ENCODE data around the gene MRGPRG. TPM values are rescaled to one million over a fixed set of nuclear protein-coding genes. Genes with fewer than 3 reads are reported as not detected.
A peak's percentile ranks its signal among the peaks of the same experiment; 100 is the strongest.

The MRGPRG gene
- total and polyA plus RNA-seq, 2 of the 8 experiments (the other 6 are each of a cell fraction or from before 2014, with no cell fraction given), result not detected

- Histone ChIP-seq H2AFZ (ENCODE audit: low read length) (no peak overlapping the region), H3K18ac (ENCODE audit: extremely low read depth, low read length) (peak overlapping the region; percentile 9; the same call in 1 of the 2 replicates), H4K20me1 (replicated peaks in 1 of 2; ENCODE audit: control insufficient read depth in 1 of 2, insufficient read depth in 2 of 2, low read length in 2 of 2) (no peaks in the 10 kb centered on the region), H3K4ac (replicated peaks; ENCODE audit: insufficient read length, low read depth, low read length) (no peak overlapping the region), H3K23me2 (ENCODE audit: low read depth, low read length) (no peaks in the 10 kb centered on the region), H2BK120ac (replicated peaks; ENCODE audit: low read depth, low read length) (no peak overlapping the region), H3K36me3 (ENCODE audit: control insufficient read depth in 2 of 4, insufficient read depth in 4 of 4, low read length in 3 of 4) (no peaks in the 10 kb centered on the region), H2AK5ac (ENCODE audit: low read depth, low read length) (no peak overlapping the region), H3K4me2 (ENCODE audit: insufficient read depth in 1 of 2, low read depth in 2 of 2, low read length in 2 of 2) (no peak overlapping the region), H4K5ac (ENCODE audit: insufficient read length, low read depth, low read length) (no peak overlapping the region), H4K91ac (replicated peaks; ENCODE audit: insufficient read length, low read length) (no peak overlapping the region), H3K4me3 (ENCODE audit: extremely low read depth in 1 of 4, insufficient read depth in 2 of 4, low read depth in 3 of 4, low read length in 4 of 4) (no peak overlapping the region), H3K23ac (ENCODE audit: insufficient read length) (no peak overlapping the region), H3K56ac (replicated peaks; ENCODE audit: insufficient read length, low read depth, low read length) (no peak overlapping the region), H2BK5ac (ENCODE audit: low read depth, low read length) (no peak overlapping the region), H3K27me3 (replicated peaks in 1 of 4; ENCODE audit: control insufficient read depth in 3 of 4, extremely low read depth in 1 of 4, insufficient read depth in 3 of 4, low read length in 3 of 4) (no peaks in the 10 kb centered on the region), H3K79me1 (ENCODE audit: low read depth, low read length) (no peaks in the 10 kb centered on the region), H3K14ac (ENCODE audit: insufficient read length) (no peak overlapping the region), H3K79me2 (ENCODE audit: control insufficient read depth in 1 of 2, insufficient read depth in 2 of 2, low read length in 2 of 2) (no peaks in the 10 kb centered on the region), H3K4me1 (replicated peaks in 1 of 4; ENCODE audit: control insufficient read depth in 3 of 4, insufficient read depth in 4 of 4, low read length in 3 of 4) (peaks cover 0 to 19% (median 7%) of the 10 kb centered on the region in 4 experiments; a peak in 6 of 7 replicates), H3K9me3 (ENCODE audit: insufficient read depth in 2 of 2, low read depth in 1 of 2, low read length in 1 of 2) (no peaks in the 10 kb centered on the region), H3K9ac (replicated peaks in 1 of 4; ENCODE audit: extremely low read depth in 1 of 4, low read depth in 3 of 4, low read length in 3 of 4) (no peak overlapping the region), H2BK20ac (ENCODE audit: low read length) (no peak overlapping the region), H3K27ac (ENCODE audit: low read depth, low read length) (no peak overlapping the region), H2BK15ac (ENCODE audit: low read length) (0 out of 2 replicates have a peak overlapping the region, but pooled peaks have one; percentile 31), H4K8ac (ENCODE audit: extremely low read depth, insufficient read depth, low read length) (no peak overlapping the region; the same call in 1 of the 2 replicates), H2BK12ac (ENCODE audit: low read depth, low read length) (no peak overlapping the region)
- 90% methylated on average over 44 of the region's 46 CpGs; no CpG with 5 or more reads in 1 of the 2 experiments for WGBS, 2 experiments (ENCODE audit: extremely low coverage in 1 of 2, insufficient coverage in 1 of 2, insufficient read length in 1 of 2, insufficient replicate concordance in 2 of 2, low coverage in 1 of 2, low lambda C conversion rate in 2 of 2, missing lambda C conversion rate in 1 of 2)
- ChIA-PET POLR2A (ENCODE audit: partially characterized antibody) (no interaction called here), CTCF (ENCODE audit: partially characterized antibody) (interaction anchor here (0.6 to 3.2 kb wide), 6 partner anchors 10 to 136 kb away, joined by 3 to 15 read pairs (median 4); no protein-coding TSS in a partner anchor)
- FAIRE-seq (no peak), DNase-seq (ENCODE audit: low read depth in 1 of 2, low spot score in 2 of 2) (no peak)
- no peak for TF ChIP-seq EGR1 (IDR thresholded peaks at IDR 0.05; ENCODE audit: borderline replicate concordance, low read depth, low read length)
- TF ChIP-seq SIX5 (IDR thresholded peaks at IDR 0.05; ENCODE audit: low read depth, low read length), result no peak
- no peak for TF ChIP-seq SAP30 (IDR thresholded peaks at IDR 0.05; ENCODE audit: insufficient read depth, insufficient replicate concordance, low read length)
- no peak for TF ChIP-seq RFX5 (IDR thresholded peaks at IDR 0.05; ENCODE audit: borderline replicate concordance, low read depth, low read length)
- TF ChIP-seq E2F6 (IDR thresholded peaks at IDR 0.05), result no peak
- TF ChIP-seq CREB1 (IDR thresholded peaks at IDR 0.05), result no peak
- no peak for TF ChIP-seq RNF2 (IDR thresholded peaks at IDR 0.05; ENCODE audit: borderline replicate concordance, low read depth, low read length, missing control alignments, poor library complexity, severe bottlenecking)
- no peak for TF ChIP-seq ASH2L (IDR thresholded peaks at IDR 0.05; ENCODE audit: low read length)
- no peak for TF ChIP-seq POLR2AphosphoS5 (IDR thresholded peaks at IDR 0.05; ENCODE audit: low read depth, low read length)
- TF ChIP-seq TEAD4 (IDR thresholded peaks at IDR 0.05; ENCODE audit: low read depth, low read length), result no peak
- TF ChIP-seq PHF8 (conservative IDR thresholded peaks at IDR 0.05; ENCODE audit: low read depth, low read length), result no peak
Measured at GRCh38 chr11:3227568-3228444, 9.2 kb upstream of the MRGPRG start.
